Head of caudate nucleus (tissue), 42 donors: ENCODE data around the gene HOOK1.
A peak's percentile ranks its signal among the peaks of the same experiment; 100 is the strongest.
"Not testable (repeated sequence)": the region's sequence is repeated elsewhere in the genome, so short reads cannot be mapped to it uniquely, and the experiment has no call there.

Experiments
- DNase-seq, 42 donors: peaks; one replicate each; pipeline versions ENCODE4 v3.0.0 to v3.0.0-alpha.2; 2020 to 2021; ENCODE audit warnings: mixed read lengths in 7 of 42
- intact Hi-C: fragments of 100-400 bp; cut with DNase I; formaldehyde crosslinking; loops from one replicate; pipeline ENCODE4 v1.15.0; 2022

Gene HOOK1

DNA sequence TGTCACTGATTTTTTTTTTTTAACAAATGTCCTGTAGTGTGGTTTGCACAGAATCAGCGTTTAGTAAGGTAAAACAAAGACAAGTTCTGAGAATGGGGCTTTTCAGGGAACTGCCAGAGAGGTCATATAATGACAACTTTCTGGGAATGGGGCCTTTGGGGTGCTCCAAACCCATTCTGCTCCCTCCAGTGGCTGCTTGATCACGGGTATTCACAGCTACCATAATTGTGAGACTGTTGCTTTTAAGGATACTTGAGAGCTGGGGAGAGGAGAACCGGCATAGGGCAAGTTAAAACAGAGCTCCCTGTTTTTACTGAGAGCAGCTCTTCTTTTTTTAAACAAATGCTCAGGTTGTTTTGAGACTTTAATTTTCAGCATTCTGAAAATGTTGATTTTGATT lies 63.6 kb downstream of the HOOK1 start:
- intact Hi-C loops, result no loop called here

DNA sequence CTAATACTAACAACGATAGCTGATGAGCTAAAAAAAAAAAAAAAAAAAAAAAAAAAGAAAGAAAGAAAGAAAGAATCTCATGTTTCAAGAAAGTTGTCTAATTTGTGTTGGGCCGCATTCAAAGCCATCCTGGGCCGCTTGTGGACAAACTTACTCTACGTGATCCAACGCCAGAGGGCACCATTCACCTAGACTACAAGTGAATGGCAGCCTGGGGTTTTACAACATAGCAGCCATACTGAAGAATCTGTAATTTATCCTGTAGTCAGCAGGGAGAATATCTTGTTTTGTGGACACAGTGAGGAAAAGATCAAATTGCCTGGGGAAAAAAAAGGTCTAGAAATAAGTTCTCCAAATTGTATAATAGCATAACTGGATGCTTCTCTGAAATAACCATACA lies 64.8 kb downstream of the HOOK1 start:
- DNase-seq, result peak; percentile 50 to 92 (median 80)
- intact Hi-C loops, result no loop called here

More for the DNA sequence above, 63.6 kb downstream of the HOOK1 start:
- DNase-seq, result no peak

DNA sequence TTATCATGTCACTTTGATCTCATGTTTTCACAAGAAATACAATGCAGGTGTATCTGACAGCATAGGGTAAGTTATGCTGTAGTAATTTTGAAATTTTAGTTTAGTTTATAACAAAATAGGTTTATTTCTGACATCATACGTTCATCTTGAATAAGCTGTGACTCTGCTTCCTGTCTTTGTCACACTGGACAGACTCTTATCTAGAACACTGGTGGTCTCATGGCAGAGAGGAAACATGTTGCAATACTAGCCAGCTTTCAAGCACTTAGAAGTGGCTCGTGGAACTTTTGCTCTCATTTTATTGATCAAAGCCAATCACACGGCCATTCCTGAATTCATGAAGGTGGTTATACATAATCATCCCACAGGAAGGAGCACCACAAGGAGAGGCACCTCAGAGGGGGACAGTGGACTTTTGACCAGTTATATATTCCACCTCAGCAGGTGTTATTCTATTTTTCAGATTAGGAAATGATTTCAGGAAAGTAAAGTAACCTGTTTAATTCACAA lies 65.3 kb downstream of the HOOK1 start:
- DNase-seq, result no peak
- intact Hi-C loops, result loop anchor here (5.0 kb wide), 1 partner anchor 67 kb away; no protein-coding TSS in a partner anchor

DNA sequence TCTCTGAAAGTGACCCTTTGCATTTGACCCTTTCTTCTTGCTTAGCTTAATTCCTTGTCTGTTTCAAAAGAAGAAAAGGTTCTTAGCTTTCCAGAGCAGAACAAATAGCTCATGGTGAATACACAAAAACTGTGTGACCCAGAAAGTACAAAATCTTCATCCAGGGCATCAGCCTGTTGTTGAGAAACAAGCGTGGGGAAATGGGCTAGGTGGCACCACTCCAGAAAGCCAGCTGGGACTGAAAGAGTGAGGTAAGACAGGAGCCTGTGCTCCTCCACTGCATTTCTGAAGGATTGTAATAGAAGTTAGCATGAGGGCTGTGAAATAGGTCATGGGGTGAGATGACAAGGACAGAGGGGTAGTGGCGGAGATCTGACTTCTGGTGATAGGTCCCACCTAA lies 66.0 kb downstream of the HOOK1 start:
- peak in 4 of 42 donors; percentile 15 to 47 (median 18) for DNase-seq
- intact Hi-C loops, result loop anchor here (5.0 kb wide), 1 partner anchor 67 kb away; no protein-coding TSS in a partner anchor

DNA sequence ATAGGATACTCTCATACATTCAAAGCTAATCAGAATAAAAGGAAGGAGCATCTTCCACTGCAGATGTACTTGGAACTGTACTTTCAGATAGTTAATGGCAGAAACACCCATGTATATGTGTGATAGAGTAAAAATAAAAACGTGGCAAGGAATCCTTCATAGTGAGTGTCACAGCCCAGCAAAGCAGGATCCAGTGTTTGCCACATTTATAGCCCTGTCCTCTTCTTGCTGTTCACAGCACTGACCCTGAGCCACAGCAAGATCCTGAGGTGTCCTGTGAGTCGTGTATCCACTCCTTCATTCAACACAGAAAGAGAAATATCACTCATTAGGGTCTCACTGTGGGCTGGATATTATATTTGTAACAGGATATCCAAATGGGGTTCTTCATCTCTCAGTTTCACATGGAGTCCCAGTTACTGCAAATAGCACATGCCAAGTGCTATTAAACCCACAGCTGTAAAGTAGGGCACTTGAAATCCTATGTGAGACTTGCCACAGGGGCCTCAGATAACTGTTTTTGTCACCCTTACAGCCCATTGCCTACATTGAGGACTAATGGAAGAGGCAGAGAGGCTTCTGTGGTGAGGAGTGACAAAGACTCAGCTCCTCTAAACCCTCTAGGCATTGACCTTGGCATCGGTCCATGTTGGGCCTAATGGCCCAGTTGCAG lies 70.5 kb downstream of the HOOK1 start:
- intact Hi-C loops, result no loop called here

DNA sequence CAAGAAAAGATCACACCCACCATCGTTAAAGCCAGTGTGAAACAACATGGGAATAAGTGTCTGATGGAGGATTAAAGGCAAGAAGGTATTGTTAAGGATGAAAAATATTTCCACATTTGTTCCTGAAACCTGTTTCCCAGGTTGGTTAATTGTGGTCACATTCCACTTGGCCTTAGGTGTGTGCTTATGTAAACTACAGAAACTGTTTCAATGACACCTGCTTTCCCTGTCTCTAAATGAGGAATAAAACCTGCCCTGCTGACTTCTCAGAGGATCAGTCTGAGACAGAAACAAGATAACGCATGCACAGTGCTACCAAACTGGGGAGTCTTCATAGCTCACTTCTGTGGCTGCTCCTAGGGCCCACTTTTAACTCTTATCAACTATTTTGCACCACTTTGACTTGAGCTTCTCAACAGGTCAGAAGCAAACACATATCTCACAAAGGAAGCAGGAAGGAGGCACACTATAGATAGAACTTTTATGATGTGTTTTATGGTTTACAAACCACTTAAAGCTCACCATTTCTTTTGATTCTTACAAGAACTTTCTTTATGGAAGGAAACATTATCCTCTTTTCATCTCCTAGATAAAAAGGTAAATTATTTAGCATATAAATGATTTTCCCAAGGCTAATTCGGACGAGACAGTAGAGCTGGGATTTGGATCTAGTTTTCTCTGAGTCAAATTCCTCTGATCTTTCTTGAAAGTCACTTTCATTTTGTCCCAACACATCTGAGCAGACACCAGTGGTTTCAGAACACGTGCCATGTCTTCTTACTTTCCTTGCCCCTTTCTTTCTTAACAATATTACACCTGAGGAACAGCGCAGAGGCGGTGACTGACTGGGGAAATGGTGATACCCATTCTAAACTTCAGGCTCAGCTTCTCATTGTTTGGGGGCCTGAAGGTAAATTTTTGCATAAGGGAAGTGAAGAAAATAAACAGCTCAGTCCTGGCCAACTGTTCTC lies 78.4 kb downstream of the HOOK1 start:
- intact Hi-C loops, result no loop called here
- no peak for DNase-seq

More for the DNA sequence above, 70.5 kb downstream of the HOOK1 start:
- no peak for DNase-seq

DNA sequence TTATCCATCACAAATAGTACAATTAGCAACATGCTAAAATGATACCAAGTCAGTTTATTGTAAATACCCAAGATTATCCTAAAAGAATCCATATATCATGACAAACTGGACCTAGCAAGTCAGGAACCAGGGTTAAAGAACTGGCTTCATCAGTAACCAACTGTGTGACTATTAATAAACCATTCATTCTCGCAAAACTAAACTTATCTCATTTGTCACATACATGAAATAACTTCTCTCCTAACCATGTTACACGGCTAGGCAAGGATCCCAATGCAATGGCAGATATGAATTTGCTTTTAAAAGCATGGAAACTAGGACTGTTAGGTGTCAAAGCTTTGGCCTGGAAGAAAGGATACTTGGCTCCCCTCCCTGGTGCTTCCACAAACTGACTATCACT lies 82.4 kb downstream of the HOOK1 start:
- intact Hi-C loops, result no loop called here
- no peak for DNase-seq

DNA sequence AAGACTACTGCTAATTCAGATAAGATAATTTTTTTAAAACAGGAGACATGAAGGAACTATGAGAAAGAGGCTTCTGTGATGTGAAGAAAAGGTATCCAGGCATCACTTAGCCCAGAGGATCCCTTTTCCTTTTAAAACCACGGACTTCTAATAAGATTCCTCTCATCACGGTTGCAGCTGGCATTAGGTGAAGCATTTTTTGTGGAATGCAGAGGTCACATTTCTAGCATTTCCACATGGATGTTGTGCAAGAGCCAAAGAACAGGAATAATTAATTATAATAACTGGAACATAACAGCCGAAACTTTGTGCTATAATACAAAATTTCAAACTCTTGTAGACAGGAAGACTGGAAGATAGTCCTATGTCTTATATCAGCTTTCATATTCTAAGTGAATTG lies 84.2 kb downstream of the HOOK1 start:
- intact Hi-C loops, result no loop called here
- no peak for DNase-seq

DNA sequence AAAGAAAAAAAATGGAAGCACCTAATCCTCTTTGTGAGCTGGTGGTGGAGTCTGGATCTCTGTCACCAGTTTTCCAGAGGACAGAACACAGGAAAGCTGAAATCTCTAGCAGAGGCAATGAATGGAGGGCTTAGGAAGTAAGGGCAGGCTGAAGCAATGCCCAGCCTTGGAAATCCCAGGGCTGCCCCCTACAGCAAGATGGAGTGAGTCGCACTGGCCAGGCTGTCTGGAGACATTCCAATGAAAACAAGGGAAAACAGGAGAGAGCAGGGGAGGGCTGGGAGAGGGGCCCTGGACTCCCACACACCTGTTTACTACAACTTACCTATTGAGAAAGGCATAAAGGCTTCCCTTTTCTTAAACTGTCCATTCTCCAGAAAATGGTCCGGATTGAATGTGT lies 85.9 kb downstream of the HOOK1 start:
- DNase-seq, result no peak
- intact Hi-C loops, result no loop called here

DNA sequence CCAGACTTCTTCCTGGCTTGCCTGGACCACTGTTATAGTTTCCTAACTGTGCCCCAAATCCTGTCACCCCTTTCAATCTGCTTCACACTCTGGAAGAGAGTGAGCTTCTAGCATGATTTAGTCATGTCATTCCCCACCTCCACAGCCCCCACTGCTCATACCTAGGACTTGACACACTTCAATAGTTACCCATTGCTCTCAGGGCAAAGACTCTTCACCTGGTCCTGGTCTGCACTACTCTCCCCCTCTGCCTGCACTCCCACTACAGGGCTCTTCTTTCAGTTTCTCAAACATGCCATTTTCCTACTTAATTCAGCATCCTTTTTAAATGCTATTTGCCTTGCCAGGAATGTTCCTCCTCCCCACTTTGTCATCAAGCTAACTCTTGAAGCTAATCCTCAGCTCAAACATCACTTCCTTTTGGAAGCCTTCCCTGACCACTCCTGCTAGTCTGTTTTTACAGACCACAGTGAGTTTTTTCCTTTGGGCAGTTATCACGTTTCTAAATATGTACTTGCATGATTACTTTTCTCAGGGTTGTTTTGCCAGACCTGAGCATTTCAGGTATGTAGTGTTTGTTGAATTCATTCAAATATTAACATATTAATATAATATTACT lies 87.1 kb downstream of the HOOK1 start:
- intact Hi-C loops, result loop anchor here (2.0 kb wide), 1 partner anchor 45 kb away; no protein-coding TSS in a partner anchor
- no peak for DNase-seq

DNA sequence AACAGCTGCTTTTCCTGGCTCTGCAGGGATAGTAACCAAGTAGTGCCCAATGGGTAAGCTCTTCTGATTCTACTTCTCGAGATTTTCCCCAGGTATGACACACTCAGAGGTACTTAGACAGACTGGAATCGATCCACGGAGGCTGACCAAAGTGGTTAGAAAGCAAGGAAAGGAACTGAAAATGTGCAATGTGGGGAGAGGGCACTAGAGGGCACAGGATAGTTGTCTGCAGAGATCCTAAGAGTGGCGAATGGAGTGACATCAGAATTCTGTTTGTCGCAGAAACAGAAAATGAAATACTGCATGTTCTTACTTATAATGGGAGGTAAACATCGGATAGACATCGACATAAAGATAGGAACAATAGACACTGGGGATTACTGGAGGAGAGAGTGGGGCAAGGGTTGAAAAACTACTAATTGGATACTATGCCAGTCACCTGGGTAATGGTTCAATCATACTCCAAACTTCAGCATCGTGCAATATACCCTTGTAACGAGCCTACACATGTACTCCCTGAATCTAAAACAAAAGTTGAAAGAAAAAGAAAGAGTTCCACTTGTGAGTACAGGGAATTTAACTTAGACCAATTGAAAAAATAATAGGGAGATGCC lies 88.5 kb downstream of the HOOK1 start:
- DNase-seq, result peak in 38 of 42 donors; percentile 18 to 88 (median 60)
- intact Hi-C loops, result loop anchor here (2.0 kb wide), 1 partner anchor 44 kb away; no protein-coding TSS in a partner anchor

DNA sequence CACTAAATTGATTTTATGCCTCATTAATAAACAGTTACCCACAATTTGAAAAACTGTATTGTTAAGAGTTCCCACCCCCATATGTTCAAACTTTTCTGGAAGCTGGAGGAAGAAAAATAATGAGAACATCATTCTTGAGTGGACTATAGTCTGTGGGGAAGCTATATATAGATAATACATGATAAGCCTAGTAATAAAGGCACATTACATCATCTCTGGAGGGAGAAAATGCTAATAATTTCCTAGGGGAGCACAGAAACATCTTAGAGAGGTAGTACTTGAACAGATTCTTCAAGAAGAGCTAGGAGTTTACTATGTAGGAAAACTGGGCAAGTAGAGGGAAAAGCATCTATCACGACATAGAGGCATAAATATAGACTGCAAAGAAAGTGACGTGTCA lies 92.2 kb downstream of the HOOK1 start:
- DNase-seq, result no peak
- intact Hi-C loops, result no loop called here

DNA sequence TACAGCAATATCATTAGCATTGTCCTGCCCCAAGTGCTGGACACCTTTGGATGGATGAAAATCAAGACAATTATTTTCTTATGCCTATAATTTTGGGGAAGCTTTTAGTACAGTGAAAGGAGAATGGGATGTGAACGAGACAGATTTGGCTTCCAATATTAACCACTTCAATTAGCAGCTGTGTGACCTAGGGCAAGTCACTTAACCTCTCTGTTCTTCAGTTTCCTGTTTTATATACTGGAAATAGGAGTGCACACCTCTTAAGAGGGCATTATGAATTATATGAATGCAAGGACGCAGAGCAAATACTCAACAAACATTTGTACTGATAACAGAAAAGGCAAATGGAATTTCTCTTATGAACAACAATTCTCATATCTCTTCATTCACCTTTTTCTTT lies 93.3 kb downstream of the HOOK1 start:
- no peak for DNase-seq
- intact Hi-C loops, result no loop called here

DNA sequence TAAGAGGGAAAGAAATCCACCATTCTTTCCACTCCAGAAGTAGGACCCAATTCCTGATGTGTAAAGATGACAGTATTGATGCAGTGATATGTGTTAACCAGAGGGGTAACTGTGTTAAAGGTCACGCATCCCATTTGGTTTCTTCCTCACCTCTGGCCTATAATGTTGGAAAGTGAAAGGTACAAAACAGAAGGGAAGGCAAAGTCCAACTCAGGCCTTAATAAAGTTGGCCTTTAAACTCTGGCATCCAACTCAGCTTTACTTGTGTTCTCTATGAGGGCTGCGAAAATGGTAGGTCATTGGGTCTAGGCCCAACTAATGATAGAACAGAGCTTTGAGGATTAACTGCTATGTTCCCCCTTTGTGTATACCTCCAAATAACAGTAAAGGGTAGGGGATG lies 93.9 kb downstream of the HOOK1 start:
- DNase-seq, result no peak
- intact Hi-C loops, result no loop called here

DNA sequence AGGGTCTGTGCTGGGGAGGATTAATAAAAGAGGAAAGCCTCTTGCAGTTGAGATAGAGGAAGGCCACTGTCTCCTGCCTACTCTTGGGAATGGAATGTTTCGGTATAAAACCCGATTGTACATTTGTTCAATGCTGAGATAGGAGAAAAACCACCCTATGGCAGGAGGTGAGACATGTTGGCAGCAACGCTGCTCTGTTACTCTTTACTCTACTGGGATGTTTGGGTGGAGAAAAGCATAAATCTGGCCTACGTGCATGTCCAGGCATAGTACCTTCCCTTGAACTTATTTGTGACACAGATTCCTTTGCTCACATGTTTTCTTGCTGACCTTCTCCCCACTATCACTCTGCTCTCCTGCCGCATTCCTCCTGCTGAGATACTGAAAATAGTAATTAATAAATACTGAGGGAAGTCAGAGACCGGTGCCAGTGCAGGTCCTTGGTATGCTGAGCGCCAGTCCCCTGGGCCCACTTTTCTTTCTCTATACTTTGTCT lies 100.1 kb downstream of the HOOK1 start:
- intact Hi-C loops, DNase-seq: not testable (repeated sequence)

DNA sequence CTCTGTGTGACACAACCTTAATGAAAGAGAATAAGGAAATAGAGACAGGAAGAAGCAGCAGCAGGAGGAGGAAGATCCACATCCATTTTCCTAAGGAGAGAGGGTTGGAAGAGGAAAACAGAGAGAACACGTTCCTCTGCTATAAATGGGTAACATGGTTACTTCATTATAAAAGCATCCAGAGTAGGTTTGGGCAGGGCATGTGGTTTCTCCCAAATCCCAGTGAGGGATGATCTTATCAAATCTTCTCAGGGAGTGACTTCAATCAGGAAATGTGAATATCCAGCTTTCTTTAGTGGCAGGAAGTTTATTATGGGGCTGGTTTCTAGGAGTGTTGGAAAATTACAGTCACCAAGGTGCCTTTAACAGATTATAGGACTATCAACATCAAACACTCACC lies 100.8 kb downstream of the HOOK1 start:
- intact Hi-C loops, result no loop called here
- no peak for DNase-seq

DNA sequence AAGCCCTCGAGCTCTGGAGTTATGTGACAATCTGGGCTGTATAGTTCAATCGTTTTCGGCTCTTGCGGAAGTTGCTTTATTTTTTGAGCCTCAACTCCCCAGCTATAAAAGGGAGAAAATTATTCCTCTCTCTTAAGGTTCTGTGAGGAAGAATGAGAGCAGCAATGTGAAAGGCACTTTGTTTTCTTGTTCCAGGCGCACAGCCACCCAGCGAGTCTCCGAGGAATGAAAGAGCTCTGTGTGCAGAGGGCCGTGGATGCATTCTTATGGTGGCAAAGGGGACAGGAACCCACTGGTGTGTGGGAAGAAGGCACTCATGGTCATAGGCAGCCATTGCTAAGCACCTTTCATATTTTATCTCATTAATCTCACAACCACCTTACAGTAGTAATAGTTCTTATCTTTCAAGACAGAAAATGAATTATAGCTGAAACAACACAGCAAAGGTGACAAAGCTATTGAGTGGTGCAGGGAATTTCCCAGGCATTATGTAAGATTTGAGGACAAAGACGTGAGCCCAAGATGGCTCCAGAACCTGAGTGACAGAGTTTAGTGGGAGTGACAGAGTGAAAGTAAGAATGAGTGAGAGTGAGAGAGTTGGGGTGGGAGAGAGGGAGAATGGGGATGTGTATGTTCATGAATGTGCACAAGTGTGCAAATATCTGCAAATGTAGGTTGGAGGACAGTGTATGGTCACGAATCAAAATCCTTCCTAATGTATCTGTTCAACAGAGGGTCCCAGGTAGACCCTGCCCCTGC lies 102.5 kb downstream of the HOOK1 start:
- intact Hi-C loops, result no loop called here
- peak; percentile 37 to 92 (median 82) for DNase-seq

DNA sequence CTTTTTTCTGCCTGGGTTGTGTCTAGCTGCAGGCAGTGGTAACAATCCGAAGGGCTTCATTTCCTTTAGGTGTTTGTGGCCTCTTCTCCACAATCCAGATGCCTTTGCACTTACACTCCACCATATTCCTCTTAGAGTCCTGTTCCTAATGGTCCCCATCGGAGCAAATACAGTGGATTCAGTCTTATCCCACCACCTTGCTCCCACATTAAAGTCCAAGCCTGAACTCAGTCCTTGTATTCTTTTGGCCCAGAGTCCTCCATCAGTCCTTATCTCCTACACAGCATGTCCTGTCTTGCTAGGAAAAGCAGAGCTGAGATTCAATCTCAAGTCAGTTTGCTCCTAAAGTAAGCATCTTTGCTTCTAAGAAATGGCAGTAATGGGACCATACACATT lies 103.0 kb downstream of the HOOK1 start:
- DNase-seq, result no peak
- intact Hi-C loops, result no loop called here
